ENCODE results near the gene STARD13.

Gene STARD13

DNA sequence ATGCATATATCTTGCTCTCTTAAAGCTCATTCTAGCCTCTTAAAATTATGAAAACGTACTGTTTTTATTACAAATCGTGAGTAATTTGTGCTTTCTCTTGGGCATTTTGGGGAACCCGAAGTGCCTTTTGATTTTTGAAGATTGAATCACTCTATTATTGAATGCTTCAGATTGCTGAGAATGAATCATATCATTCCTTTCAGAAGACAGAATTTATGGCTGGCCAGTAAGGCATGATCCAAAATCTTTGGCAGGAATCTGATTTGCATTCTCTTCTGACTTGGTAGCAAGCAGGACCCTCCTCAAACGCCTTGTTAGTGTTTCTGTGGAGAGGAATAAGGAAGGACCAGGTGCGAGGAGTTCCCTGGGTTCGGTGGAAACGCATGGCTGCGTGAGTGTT, 49.5 kb downstream of the STARD13 start:
- H3K27ac ChIP-seq: peak overlapping the region in 4 of 21 experiments; percentile 5 to 59 (median 36)
- no peak overlapping the region for H3K4me3 ChIP-seq

DNA sequence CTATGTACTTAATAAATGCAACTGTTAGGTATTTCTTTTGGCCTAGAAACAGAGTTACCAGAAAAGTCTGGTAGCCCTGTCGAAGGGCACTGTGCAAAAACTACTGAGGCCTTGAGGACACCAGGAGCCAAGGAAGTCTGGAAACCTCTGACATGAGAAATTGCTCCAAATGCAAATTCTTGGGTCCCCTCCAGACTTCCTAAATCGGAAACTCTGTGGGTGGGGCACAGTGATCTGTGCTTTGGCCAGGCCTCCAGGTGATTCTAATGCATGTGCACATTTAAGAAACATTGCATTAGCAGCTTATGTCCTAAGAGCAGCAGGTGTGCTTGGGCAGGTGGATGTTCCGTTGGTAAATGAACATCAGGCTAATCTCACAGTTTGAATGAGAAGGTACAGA, 50.0 kb downstream of the STARD13 start:
- no peak overlapping the region for H3K4me3 ChIP-seq
- H3K27ac ChIP-seq: peak overlapping the region in 3 of 21 experiments; percentile 5 to 59 (median 47)

DNA sequence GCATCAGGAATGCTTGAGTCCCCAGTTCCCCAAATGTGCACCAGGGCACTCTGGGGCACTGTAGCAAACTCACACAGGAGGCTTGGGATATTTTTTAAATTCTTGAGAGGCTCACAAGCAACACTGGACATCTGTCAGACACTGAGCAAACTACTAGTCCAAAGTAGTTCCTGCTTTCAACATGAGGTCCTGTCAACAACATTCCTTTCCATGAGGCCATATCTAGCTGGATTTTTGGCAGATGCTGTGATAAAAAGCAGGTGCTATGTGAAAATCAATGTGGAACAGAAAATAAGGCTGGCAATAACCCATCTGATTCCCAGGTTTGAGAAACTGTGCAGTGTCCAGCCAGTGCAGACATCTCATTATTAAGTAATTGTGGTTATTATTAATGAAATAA, 50.5 kb downstream of the STARD13 start:
- H3K27ac ChIP-seq: peak overlapping the region in 2 of 21 experiments; percentile 47 to 59
- H3K4me3 ChIP-seq: no peak overlapping the region

DNA sequence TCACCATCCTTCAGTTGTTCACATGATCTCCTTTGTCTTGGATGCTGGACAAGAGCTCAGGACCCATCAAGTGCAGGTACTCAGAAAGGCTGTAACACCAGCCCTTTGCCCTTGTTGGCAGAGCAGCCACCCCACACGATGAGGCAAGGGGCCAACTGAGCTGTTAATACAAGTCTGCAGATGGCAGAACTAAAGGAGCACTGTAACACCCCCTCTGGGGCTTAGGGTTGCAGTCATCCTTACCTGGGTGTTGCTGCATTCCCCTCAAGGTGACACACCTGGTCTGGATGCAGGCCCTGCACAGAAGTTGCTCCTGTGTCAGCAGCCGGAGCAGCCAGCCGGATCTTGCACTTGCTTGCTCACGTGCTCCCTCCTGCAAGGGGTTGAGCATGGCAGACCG, 52.0 kb downstream of the STARD13 start:
- Histone ChIP-seq H3K27ac (no peak overlapping the region), H3K4me3 (no peak overlapping the region)

DNA sequence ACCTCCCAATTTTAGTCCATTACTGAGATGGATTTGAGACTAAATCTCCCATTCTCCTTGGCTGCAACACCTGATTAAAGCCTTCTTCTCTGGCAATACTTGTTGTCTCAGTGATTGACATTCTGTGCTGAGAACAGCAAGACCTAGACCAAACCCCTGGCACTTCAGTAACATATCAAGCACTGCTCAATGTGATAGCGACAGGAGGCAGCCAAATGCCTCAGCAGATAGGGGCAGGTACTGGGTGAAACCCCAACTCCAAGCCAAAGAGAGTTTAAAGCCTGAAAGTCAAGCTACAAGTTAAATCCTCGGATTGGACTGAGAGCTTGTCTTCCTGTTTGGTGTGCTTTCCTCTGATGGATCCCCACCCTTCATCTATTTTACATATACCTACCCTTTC, 52.7 kb downstream of the STARD13 start:
- no peak overlapping the region for H3K27ac ChIP-seq

DNA sequence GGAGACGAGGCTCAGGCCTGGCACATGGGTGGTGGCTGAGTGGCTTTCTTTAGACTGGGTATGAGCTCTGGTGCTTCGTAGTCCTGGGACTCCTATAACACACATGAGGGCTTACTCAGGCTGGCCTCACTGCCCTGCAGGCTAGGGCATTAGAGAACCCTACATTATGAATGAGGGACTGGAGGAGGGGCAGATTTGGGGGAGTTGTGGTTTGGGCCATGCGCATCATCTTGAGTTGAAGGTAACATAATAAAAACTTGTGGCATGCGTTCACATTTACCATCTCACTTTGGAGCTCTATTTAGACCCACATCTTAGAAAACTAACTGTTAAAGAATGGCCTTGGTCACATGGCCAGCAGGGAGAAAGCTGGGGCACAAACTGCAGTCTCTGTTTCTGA, 54.2 kb downstream of the STARD13 start:
- Histone ChIP-seq H3K27ac (peak overlapping the region in 8 of 21 experiments; percentile 8 to 79 (median 69)), H3K4me3 (no peak overlapping the region)

More for the DNA sequence above, 52.7 kb downstream of the STARD13 start:
- no peak overlapping the region for H3K4me3 ChIP-seq

DNA sequence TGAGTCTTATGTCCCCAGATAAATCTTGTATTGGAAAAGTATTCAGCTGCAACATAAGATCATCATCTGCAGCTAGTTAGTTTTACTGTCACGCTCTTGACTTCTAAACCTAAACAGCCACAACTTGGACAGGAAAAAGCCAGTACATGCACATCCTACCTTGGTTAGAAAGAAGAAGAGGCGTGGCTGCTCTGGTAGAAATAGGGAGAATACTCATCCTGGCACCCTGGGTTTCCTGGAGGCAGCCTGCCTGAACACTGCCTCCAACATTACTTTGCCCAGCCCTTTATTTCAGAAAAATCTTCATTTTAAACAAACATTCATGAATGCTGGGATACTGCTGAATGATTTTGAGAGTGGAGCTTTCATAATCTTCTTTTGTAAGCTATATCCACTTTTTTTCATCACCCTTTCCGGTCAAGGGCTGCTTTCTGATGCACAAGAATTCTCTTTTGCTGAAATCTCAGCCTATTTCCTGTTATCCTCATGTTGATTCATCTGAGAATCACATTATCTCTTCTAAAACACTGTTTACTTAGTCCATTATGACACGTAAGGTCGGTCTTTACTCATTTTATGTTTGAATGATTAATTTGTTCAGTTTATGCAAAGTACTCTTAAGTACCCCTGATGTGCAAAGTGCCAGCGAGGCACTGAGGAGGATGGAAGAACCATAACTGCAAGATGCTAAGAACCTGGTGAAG, 55.2 kb downstream of the STARD13 start:
- no peak overlapping the region for H3K4me3 ChIP-seq
- peak overlapping the region in 17 of 21 experiments; percentile 9 to 79 (median 52) for H3K27ac ChIP-seq

DNA sequence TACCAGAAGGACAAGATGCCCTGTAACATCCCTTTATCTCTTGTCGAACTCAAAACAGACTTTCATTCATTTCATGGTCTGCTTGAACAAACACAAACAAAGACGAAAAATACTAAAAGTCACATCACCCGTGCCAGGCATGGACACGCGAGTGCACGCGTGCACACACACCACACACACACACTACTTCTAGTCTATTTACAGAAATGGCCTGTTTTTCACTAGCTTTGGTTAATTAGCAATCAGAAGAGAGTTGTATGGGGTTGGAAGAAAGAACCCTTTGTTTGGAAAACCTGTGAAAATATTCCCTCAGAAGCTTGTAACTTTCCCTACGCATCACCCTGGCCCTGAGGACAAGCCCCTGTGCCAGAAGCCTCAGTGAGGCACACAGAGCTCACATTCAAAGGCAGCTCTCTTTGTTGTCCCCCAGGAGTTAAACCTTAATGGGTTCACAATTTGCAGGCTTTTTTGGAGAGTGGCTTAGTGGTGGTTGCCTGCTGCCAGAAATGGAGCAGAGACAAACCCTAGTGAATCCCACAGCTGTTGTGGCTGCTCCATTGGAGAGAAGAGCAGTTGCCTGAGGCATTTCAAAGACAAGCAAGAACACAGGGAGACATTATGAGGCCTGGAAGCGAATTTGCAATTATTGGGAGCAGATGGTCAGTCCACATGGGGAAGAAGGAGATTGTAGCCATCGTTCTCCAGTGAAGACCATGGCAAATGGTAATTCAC, 55.9 kb downstream of the STARD13 start:
- Histone ChIP-seq H3K27ac (peak overlapping the region in 19 of 21 experiments; percentile 16 to 79 (median 63)), H3K4me3 (no peak overlapping the region)

DNA sequence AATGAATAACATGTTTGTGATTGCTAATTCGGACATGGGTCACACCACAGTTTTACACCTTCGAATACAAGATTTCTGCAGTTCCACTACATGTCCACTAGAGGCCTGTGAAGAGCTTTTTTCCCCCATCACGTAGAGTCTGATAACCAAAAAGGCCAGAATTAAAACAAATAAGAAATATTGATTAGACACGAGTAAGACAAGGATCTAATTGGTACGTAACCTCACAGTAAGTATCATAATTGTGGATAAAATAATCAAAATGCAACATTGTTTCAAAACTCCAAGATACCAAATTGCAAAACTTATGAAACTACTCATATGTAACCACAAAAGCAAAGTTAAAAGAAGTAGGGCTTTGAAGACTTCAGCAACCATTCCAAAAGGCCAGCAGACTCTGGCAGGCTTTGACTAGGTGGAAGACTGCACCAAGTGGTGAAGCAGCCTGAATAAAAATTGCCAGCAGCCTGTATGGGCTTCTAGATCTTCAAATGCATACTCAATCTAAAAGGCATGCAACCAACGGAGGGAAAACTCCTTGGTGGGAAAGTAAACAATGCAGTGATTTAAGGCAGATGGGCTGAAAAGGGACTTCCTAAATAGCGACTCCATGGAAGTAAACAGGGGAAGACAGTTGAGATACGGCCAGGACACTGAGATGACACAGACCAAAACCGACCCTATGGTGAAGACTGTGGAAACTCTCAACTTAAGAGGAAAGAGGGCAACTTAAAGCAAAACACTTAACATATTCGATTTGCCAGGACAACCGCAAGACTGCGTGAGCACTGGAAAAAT, 56.7 kb downstream of the STARD13 start:
- Histone ChIP-seq H3K27ac (peak overlapping the region in 19 of 21 experiments; percentile 27 to 79 (median 63)), H3K4me3 (no peak overlapping the region)

DNA sequence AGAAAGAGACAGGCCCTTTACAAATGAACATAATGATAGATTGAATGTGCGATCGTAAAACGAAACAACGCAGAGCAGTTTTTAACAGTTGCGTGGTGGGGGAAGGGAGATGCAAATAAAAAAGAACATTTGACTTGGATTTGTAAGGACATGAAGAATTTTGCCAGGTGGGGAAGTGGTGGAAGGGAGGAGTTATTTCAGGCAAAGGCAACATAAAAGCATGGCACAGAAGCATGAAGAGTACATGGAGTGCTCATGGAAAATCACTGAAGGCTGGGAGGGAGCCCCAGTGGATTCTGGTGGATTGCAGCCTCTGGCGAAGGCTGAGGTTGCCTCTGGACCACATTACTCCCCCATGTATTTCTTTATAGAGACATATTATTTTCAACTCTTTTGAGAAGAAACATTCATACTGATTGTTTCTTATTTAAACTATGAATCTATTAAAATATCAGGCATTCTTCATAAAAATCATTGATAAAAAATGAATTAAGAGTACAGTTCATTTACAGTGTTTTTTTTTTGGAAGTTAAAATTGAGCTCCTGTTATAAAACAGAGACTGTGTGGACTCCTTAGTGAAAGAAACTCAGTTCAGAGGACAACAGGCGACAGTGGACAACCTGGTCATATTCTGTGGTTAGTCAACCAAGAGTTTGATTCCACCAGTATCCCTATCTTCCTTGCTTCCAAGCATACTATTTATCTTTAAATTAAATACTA, 57.5 kb downstream of the STARD13 start:
- H3K4me3 ChIP-seq: no peak overlapping the region
- peak overlapping the region in 8 of 21 experiments; percentile 12 to 79 (median 66) for H3K27ac ChIP-seq

DNA sequence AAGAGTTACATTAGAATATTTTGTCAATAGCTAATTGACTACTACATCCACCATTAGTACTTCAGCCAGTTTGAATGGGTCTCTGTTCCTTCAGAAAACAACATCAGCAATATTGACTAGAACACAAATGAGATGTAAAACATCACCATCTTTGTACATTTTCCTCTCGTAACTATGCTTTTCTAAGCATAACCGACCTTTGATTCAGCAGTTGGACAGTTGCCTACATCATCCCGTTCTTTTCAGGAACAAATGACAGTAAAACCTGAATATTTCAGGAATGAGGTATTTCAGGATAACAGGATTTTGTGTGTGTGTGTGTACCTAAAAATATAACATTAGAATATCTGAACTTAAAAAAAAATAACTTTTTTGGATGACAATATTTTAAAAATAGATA, 60.9 kb downstream of the STARD13 start:
- H3K4me3 ChIP-seq: no peak overlapping the region
- no peak overlapping the region for H3K27ac ChIP-seq

DNA sequence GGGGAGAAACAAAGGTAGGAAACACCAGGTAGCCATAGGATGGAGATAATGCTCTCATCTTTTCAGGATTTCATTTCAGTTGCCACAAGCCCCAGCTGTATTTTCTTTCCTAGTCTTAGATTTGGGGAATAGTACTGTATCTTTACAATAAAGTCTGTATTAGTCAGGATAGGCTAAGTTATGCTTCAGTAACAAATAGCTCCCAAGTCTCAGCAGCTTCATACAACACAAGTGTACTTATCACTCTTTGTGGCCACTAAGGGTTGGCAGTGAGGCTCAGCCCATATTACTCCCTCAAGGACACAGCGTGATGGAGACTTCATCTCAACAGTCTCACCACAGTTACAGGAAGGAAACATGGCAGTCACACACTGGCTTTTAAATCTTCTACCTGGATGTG, 61.4 kb downstream of the STARD13 start:
- no peak overlapping the region for H3K4me3 ChIP-seq
- no peak overlapping the region for H3K27ac ChIP-seq

DNA sequence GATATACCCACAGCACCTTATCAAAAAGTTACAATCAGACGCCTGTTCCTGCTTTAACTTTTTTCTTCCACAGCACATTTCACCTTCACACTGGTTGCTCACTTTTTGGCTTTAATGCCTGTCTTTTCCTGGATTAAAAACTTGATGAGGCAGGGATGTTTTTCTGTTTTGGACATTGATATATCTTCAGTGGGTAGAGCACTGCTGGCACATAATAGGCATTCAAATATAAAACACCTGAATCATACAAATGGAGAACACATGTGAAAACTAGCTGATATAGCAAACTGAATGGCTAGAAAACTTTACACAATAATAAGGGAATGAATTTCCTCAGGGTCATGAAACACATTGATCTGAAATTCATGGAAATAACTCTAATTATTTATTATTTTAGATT, 65.6 kb downstream of the STARD13 start:
- no peak overlapping the region for H3K27ac ChIP-seq
- no peak overlapping the region for H3K4me3 ChIP-seq

DNA sequence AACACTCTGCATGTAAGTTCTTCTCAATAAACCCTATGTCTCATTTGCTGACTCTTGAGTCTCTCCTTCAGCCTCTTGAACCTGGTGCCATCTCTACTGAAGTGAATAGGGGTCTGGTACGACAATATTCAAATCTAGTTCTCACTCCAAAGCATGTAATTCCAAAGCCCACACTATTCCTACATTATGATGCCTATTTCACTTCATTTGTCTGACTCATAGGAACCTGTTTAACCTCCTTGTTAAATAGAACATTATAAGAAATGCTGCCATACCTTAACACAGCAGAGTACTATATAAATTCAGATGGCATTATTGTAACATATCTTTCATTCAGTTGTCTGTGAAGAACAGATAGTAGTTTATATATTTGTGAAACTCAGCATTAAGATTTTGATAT, 67.1 kb downstream of the STARD13 start:
- no peak overlapping the region for H3K4me3 ChIP-seq
- H3K27ac ChIP-seq: peak overlapping the region in 7 of 21 experiments; percentile 7 to 71 (median 39)

DNA sequence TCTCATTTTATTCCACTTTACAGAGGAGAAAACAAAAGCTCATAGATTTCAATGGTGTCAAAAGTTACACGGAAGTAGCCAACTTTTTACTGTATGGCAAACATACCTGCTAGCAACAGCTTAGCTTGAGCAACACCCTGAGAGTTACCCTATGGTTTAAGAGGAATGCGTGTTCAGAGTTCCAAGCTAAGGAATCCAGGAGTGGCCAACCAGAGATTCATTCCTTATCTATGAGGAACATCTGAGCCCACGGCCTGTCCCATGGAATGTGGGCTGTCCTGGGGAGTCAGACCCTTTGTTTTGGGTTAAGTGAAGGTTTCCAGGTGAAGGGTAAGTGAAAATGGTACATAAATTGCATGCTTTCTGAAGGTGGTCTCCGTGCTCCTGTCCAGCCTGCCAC, 67.5 kb downstream of the STARD13 start:
- Histone ChIP-seq H3K4me3 (no peak overlapping the region), H3K27ac (peak overlapping the region in 9 of 21 experiments; percentile 7 to 71 (median 36))

DNA sequence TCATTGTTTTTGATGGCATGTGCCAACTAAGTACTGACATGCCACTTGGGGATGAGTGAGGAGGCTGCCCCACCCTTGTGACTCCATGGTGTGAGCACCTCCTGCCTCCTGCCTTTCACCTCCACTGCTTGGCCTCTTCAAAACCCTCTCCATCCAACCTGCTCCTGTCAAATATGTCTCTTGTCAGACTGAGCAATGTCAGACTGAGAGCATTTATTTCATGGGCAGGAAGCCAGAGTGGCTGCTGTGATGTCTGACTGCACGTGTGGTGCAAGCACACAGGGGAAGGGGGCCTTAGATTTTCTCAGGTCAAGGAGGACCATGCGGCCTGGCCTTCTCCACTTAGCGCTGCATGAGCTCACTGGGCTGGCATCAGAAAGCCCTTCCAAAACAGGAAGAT, 68.3 kb downstream of the STARD13 start:
- Histone ChIP-seq H3K4me3 (no peak overlapping the region), H3K27ac (peak overlapping the region in 11 of 21 experiments; percentile 1 to 63 (median 35))

DNA sequence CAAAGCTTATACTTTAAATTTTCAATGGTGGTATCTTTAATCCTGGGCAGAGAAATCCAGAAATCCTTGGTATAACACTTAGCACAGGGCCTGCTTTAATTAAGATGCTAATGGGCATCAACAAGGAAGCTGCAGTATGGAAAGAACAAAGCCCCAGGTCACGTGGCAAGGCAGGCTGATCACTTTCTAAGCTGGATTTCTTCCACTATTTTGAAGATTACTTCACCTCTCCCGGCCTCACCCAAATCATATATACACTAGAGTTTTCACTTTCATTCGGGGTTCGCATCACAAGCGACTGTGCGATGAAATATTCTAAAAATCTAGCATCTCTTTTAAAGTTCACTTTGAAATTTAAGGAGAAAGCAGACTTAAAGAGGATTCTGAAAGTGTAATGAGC, 71.8 kb downstream of the STARD13 start:
- H3K27ac ChIP-seq: peak overlapping the region in 15 of 21 experiments; percentile 3 to 71 (median 50)

DNA sequence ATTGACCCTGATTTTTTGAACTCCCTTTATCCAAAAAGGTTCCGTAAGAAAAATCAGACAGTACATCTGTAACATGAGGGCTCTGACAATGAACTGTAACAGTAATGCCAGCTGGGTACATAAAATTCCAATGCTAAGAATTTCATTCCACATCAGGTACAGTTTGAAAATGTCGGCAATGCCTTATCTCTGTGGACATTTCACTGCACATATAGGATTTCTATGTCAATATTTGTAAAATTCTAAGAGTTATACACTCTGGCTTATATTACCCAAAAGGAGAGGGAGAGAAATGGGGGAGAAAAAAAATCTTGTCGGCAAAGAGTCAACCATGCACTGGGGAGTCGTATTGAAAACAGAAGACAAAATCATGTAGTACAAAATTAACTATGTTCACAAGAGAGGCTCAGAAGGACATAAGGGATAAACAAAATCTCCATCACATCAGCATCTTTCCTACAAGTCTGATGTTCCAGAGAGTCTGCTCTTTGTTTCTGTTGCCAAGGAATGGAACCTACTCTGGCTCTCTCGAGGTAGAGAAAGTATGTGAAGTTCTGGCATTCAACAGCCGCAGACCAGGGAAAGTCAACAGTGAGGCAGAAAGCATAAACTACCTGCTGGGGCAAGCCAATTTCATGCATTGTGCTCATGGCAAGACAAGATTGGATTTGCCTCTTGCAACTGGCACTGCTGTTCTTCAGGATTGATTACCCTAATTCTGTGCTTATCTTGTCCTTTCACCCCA, 72.4 kb downstream of the STARD13 start:
- H3K4me3 ChIP-seq: no peak overlapping the region
- H3K27ac ChIP-seq: peak overlapping the region in 10 of 21 experiments; percentile 3 to 67 (median 51)

More for the DNA sequence above, 71.8 kb downstream of the STARD13 start:
- peak overlapping the region in 1 of 7 experiments; percentile 24 for H3K4me3 ChIP-seq

DNA sequence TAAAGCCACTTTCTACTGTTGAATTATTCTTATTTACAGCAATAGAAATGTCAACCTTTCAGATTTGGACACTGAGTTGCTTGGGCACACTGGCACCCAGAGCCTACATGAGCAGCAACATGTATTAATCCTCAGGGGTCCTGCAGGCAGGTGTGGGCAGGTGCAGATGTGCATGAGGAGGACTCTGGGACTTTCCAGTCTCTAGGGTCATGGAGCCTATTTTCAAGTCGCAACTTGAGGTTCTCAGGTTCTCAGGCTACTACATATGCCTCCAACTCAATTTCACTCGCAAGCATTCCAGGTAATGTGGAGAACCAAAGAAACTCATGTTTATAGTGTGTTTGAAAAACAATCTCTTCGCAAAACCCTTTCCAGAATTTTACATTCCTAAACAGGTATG, 73.2 kb downstream of the STARD13 start:
- Histone ChIP-seq H3K27ac (peak overlapping the region in 5 of 21 experiments; percentile 2 to 61 (median 5)), H3K4me3 (no peak overlapping the region)

Data from skin epidermis (tissue), 12 donors.